ENCODE results near the gene RALGAPA2. TPM values are rescaled to one million over a fixed set of nuclear protein-coding genes. Genes with fewer than 3 reads are reported as not detected.

Gene RALGAPA2
- total and polyA plus RNA-seq, 2 of the 13 experiments (the other 11 are each of a cell fraction or from before 2014, with no cell fraction given), result 13.8 to 17.7 TPM

- WGBS (ENCODE audit: low lambda C conversion rate), result 95% methylated on average over 5 of the region's 5 CpGs
- Histone ChIP-seq H3K27ac (ENCODE audit: extremely low read length, insufficient read depth, low read length) (no peak overlapping the region), H3K9ac (ENCODE audit: insufficient read depth, low read depth, low read length) (no peak overlapping the region), H3K4me3 (replicated peaks in 1 of 3; ENCODE audit: insufficient read depth in 1 of 3, low read depth in 2 of 3, low read length in 3 of 3) (no peak overlapping the region), H3K9me3 (ENCODE audit: low read length) (no peaks in the 10 kb centered on the region), H2AFZ (ENCODE audit: low read length) (no peak overlapping the region), H4K20me1 (ENCODE audit: insufficient read depth, low read length) (no peaks in the 10 kb centered on the region), H3K4me1 (ENCODE audit: insufficient read depth, low read length) (no peaks in the 10 kb centered on the region), H3K27me3 (ENCODE audit: control insufficient read depth in 1 of 2, insufficient read depth in 2 of 2, low read length in 2 of 2) (no peaks in the 10 kb centered on the region), H3K4me2 (ENCODE audit: low read depth, low read length) (no peak overlapping the region), H3K36me3 (replicated peaks in 1 of 2; ENCODE audit: control insufficient read depth in 1 of 2, insufficient read depth in 2 of 2, low read length in 2 of 2) (peaks cover 0 to 3% of the 10 kb centered on the region in 2 experiments; a peak in 2 of 5 replicates), H3K79me2 (ENCODE audit: insufficient read depth, low read length) (no peaks in the 10 kb centered on the region)
- POLR2A ChIA-PET, result no interaction called here
- DNase-seq (ENCODE audit: low spot score) (no peak), ATAC-seq (no peak), FAIRE-seq (no peak)
- in situ Hi-C loops (cut with HindIII; ENCODE audit: extremely low pct_ligation_motif_present, low pct_unique_long_range_greater_than_20kb) (no loop called here), intact Hi-C loops (cut with micrococcal nuclease; ENCODE audit: unreplicated experiment) (no loop called here)
- CTCF ChIA-PET (ENCODE audit: low intra/inter-chr PET ratio, low total read pairs), result no interaction called here
- no TSS peak for BruUV-seq (replicated peaks)
- TF ChIP-seq ZKSCAN1 (IDR thresholded peaks at IDR 0.05; ENCODE audit: low read length) (peak; percentile 62; the same call in 1 of the 2 replicates), NFE2L2 (IDR thresholded peaks at IDR 0.05; ENCODE audit: low read length) (peak; percentile 82), ZNF256 (CRISPR knock-in tag; conservative IDR thresholded peaks at IDR 0.05) (no peak), ZSCAN12 (CRISPR knock-in tag; IDR thresholded peaks at IDR 0.05) (no peak), ZFAT (CRISPR knock-in tag; conservative IDR thresholded peaks at IDR 0.05) (no peak)
Measured at GRCh38 chr20:20432618-20433286, 279.7 kb downstream of the RALGAPA2 start.

GRCh38 chr20:20430066-20430465 is 282.4 kb downstream of the RALGAPA2 start:
- FAIRE-seq (no peak), ATAC-seq (no peak), DNase-seq (ENCODE audit: low spot score) (no peak)
- H3K9me3 ChIP-seq (ENCODE audit: low read length), result no peaks in the 10 kb centered on the region
- no peak overlapping the region for H3K4me2 ChIP-seq (ENCODE audit: low read depth, low read length)
- no peaks in the 10 kb centered on the region for H3K4me1 ChIP-seq (ENCODE audit: insufficient read depth, low read length)
- ChIA-PET POLR2A (no interaction called here), CTCF (ENCODE audit: low intra/inter-chr PET ratio, low total read pairs) (no interaction called here)
- no TSS peak for BruUV-seq (replicated peaks)
- no peaks in the 10 kb centered on the region for H3K27me3 ChIP-seq (ENCODE audit: control insufficient read depth in 1 of 2, insufficient read depth in 2 of 2, low read length in 2 of 2)
- no peak overlapping the region for H2AFZ ChIP-seq (ENCODE audit: low read length)
- no peaks in the 10 kb centered on the region for H4K20me1 ChIP-seq (ENCODE audit: insufficient read depth, low read length)
- no peak overlapping the region for H3K27ac ChIP-seq (ENCODE audit: extremely low read length, insufficient read depth, low read length)
- peaks cover 0 to 2% of the 10 kb centered on the region in 2 experiments; a peak in 1 of 5 replicates for H3K36me3 ChIP-seq (replicated peaks in 1 of 2; ENCODE audit: control insufficient read depth in 1 of 2, insufficient read depth in 2 of 2, low read length in 2 of 2)
- in situ Hi-C loops (cut with HindIII; ENCODE audit: extremely low pct_ligation_motif_present, low pct_unique_long_range_greater_than_20kb) (no loop called here), intact Hi-C loops (cut with micrococcal nuclease; ENCODE audit: unreplicated experiment) (no loop called here)
- no peak overlapping the region for H3K9ac ChIP-seq (ENCODE audit: insufficient read depth, low read depth, low read length)
- H3K79me2 ChIP-seq (ENCODE audit: insufficient read depth, low read length), result no peaks in the 10 kb centered on the region
- no peak overlapping the region for H3K4me3 ChIP-seq (replicated peaks in 1 of 3; ENCODE audit: insufficient read depth in 1 of 3, low read depth in 2 of 3, low read length in 3 of 3)
- WGBS (ENCODE audit: low lambda C conversion rate), result 82% methylated on average over 3 of the region's 3 CpGs
- TF ChIP-seq RFX3 (CRISPR knock-in tag; IDR thresholded peaks at IDR 0.05) (no peak), ZNF720 (CRISPR knock-in tag; IDR thresholded peaks at IDR 0.05) (no peak), SOX5 (CRISPR knock-in tag; IDR thresholded peaks at IDR 0.05; ENCODE audit: borderline replicate concordance) (no peak)
- TF ChIP-seq, protein P1, sequence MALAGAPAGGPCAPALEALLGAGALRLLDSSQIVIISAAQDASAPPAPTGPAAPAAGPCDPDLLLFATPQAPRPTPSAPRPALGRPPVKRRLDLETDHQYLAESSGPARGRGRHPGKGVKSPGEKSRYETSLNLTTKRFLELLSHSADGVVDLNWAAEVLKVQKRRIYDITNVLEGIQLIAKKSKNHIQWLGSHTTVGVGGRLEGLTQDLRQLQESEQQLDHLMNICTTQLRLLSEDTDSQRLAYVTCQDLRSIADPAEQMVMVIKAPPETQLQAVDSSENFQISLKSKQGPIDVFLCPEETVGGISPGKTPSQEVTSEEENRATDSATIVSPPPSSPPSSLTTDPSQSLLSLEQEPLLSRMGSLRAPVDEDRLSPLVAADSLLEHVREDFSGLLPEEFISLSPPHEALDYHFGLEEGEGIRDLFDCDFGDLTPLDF (CRISPR knock-in tag; IDR thresholded peaks at IDR 0.05), result no peak
- TF ChIP-seq, protein P2, sequence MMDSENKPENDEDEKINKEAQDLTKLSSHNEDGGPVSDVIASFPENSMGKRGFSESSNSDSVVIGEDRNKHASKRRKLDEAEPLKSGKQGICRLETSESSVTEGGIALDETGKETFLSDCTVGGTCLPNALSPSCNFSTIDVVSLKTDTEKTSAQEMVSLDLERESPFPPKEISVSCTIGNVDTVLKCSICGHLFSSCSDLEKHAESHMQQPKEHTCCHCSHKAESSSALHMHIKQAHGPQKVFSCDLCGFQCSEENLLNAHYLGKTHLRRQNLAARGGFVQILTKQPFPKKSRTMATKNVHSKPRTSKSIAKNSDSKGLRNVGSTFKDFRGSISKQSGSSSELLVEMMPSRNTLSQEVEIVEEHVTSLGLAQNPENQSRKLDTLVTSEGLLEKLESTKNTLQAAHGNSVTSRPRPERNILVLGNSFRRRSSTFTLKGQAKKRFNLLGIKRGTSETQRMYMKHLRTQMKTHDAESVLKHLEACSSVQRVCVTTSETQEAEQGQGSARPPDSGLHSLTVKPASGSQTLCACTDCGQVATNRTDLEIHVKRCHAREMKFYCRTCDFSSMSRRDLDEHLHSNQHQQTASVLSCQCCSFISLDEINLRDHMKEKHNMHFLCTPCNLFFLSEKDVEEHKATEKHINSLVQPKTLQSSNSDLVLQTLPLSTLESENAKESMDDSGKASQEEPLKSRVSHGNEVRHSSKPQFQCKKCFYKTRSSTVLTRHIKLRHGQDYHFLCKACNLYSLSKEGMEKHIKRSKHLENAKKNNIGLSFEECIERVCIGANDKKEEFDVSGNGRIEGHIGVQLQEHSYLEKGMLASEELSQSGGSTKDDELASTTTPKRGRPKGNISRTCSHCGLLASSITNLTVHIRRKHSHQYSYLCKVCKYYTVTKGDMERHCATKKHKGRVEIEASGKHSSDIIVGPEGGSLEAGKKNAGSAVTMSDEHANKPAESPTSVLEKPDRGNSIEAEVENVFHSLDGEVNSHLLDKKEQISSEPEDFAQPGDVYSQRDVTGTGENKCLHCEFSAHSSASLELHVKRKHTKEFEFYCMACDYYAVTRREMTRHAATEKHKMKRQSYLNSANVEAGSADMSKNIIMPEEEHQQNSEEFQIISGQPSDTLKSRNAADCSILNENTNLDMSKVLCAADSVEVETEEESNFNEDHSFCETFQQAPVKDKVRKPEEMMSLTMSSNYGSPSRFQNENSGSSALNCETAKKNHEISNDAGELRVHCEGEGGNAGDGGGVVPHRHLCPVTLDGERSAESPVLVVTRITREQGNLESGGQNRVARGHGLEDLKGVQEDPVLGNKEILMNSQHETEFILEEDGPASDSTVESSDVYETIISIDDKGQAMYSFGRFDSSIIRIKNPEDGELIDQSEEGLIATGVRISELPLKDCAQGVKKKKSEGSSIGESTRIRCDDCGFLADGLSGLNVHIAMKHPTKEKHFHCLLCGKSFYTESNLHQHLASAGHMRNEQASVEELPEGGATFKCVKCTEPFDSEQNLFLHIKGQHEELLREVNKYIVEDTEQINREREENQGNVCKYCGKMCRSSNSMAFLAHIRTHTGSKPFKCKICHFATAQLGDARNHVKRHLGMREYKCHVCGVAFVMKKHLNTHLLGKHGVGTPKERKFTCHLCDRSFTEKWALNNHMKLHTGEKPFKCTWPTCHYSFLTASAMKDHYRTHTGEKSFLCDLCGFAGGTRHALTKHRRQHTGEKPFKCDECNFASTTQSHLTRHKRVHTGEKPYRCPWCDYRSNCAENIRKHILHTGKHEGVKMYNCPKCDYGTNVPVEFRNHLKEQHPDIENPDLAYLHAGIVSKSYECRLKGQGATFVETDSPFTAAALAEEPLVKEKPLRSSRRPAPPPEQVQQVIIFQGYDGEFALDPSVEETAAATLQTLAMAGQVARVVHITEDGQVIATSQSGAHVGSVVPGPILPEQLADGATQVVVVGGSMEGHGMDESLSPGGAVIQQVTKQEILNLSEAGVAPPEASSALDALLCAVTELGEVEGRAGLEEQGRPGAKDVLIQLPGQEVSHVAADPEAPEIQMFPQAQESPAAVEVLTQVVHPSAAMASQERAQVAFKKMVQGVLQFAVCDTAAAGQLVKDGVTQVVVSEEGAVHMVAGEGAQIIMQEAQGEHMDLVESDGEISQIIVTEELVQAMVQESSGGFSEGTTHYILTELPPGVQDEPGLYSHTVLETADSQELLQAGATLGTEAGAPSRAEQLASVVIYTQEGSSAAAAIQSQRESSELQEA (CRISPR knock-in tag; IDR thresholded peaks at IDR 0.05; ENCODE audit: not compliant biosample characterization), result no peak

Measured in HepG2 (cell line).